ENCODE data around the gene NR2F2. TPM values are rescaled to one million over a fixed set of nuclear protein-coding genes. Genes with fewer than 3 reads are reported as not detected.
A peak's percentile ranks its signal among the peaks of the same experiment; 100 is the strongest.

Gene NR2F2
- total RNA-seq = 10 to 100 TPM in 1 of 4 donors, 1 to 10 TPM in 3; 4.3 to 14.6 (median 9.3) TPM

DNA sequence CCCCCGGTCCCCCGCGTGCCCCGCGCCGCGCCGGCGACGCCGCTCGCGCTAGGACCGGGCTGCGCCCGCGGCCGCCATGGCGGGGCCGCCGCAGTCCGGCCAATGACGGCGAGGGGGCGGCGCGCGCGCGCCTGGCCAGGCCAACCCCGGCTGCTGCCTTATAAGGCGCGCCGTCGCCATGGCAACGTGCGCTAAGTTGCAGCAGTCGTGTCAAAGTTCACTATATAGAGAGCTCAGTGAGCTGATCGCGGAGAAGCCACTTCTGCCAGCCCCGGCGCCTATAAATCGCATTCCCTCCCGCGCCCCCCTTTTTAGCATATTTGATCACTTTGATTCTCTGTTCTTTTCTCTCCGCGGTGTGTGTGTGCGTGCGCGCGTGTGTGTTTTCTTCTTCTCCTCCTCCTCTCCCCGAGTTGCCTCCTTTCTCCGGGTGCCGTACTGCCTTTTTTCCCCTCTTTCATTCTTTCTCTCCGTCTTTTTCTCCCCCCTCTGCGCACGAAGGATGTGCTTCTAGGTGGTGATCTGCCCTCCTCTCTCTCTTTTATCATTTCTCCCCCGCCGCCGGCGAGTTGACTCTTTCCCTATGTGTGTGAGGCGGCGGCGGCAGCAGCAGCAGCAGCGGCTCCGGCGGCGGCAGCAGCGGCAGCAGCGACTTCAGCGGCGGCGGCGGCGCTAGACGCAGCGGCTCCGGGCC, at the start of gene NR2F2:
Gene NR2F2 (plus strand): TSS at position 251 of the 694 bp plus-strand sequence. CDS start 1,406 bp downstream, outside the sequence.
- H3K36me3 ChIP-seq = peaks cover 0 to 6% of the 10 kb centered on the region in 2 donors
- H3K9me3 ChIP-seq = no peaks in the 10 kb centered on the region
- peak within 1 kb of the TSS; percentile 86 to 94 (median 87) for H3K4me3 ChIP-seq
- in situ Hi-C loops (cut with MboI; ENCODE audit: low sequenced_read_pairs in 4 of 4) = loop anchor here in 2 of 4 donors (25.0 kb wide), 2 partner anchors 1068 to 1632 kb away; partner anchors contain the start of gene ARRDC4 (in 1 of the 2)
- peaks cover 0 to 11% (median 2%) of the 10 kb centered on the region in 3 donors for H3K27me3 ChIP-seq
- intact Hi-C loops (cut with DNase I; ENCODE audit: low total_unique reads) = loop anchor here (1.0 to 10.0 kb wide), 4 partner anchors 8 to 1634 kb away; partner anchors contain the start of gene ARRDC4
- H3K27ac ChIP-seq = peak within 1 kb of the TSS; percentile 93 to 98 (median 97)
- peak; percentile 95 to 96 for TF ChIP-seq POLR2A (IDR thresholded peaks at IDR 0.05)
- TF ChIP-seq, protein P1, sequence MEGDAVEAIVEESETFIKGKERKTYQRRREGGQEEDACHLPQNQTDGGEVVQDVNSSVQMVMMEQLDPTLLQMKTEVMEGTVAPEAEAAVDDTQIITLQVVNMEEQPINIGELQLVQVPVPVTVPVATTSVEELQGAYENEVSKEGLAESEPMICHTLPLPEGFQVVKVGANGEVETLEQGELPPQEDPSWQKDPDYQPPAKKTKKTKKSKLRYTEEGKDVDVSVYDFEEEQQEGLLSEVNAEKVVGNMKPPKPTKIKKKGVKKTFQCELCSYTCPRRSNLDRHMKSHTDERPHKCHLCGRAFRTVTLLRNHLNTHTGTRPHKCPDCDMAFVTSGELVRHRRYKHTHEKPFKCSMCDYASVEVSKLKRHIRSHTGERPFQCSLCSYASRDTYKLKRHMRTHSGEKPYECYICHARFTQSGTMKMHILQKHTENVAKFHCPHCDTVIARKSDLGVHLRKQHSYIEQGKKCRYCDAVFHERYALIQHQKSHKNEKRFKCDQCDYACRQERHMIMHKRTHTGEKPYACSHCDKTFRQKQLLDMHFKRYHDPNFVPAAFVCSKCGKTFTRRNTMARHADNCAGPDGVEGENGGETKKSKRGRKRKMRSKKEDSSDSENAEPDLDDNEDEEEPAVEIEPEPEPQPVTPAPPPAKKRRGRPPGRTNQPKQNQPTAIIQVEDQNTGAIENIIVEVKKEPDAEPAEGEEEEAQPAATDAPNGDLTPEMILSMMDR (IDR thresholded peaks at IDR 0.05 in 4 of 5, conservative IDR thresholded peaks at IDR 0.05 in 1 of 5) = peak in 1 of 5 experiments; percentile 5
- DNase-seq = peak; percentile 93 to 97
- ATAC-seq = peak; percentile 73 to 75
- peaks cover 13 to 16% of the 10 kb centered on the region in 2 donors for H3K4me1 ChIP-seq

DNA sequence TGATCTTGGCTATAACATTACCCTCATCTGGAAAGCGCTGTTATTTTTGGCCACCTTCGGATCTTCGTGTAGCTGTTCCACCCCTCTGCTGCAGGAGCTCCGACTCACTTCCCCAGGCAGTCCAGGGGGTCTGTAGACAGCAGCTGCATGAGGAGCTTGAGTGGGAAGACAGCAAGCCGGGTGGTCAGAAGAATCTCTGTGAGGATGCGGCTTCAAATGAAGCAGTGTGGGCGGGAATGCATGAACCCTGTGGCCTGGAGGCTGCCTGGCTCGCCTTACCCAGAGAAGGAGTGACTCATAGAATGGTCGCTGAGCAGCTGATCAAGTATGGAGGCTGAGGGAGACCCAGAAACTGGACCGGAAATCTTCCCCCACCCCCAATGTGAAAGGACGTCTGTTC, 45.2 kb upstream of the NR2F2 start:
- intact Hi-C loops (cut with DNase I; ENCODE audit: low total_unique reads) = loop anchor here (5.0 to 10.0 kb wide), 2 partner anchors 233 to 301 kb away; no protein-coding TSS in a partner anchor
- Histone ChIP-seq H3K36me3 (no peaks in the 10 kb centered on the region), H3K27me3 (no peaks in the 10 kb centered on the region), H3K4me3 (peak overlapping the region in 3 of 4 donors; percentile 27 to 32 (median 29)), H3K27ac (peak overlapping the region; percentile 68 to 83 (median 81)), H3K4me1 (peaks cover 19 to 25% of the 10 kb centered on the region in 2 donors), H3K9me3 (no peaks in the 10 kb centered on the region)
- TF ChIP-seq POLR2A (IDR thresholded peaks at IDR 0.05) = no peak
- TF ChIP-seq, protein P1 (IDR thresholded peaks at IDR 0.05 in 4 of 5, conservative IDR thresholded peaks at IDR 0.05 in 1 of 5) = no peak
- ATAC-seq = peak; percentile 36 to 47
- in situ Hi-C loops (cut with MboI; ENCODE audit: low sequenced_read_pairs in 4 of 4) = no loop called here
- peak; percentile 13 to 51 for DNase-seq

DNA sequence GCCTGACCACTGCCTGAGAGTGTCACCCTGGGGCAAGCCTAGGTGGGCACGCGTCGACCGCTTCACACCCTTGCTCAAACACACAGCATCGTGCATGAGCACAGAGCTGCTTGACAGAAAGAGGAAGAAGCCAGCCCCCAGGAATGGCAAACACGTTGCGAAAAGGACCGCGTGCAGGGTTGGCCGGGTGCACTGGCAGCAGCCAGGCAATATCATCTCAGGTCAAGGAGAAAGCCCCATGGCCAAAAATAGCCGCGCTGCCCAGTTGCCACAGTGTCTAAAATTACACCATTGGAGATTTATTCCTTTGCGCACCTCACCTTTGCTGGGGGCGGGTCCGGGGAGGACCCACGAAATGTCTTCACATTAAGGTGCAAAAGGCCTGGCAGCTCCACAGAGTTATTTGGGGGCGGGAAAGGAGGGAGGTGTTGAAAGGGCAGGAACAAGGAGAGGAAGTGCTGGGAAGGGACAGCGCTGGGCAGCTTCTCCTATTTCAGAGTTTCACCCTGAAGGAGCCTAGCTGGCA, 44.7 kb upstream of the NR2F2 start:
- ATAC-seq = peak; percentile 90 to 92
- no peaks in the 10 kb centered on the region for H3K27me3 ChIP-seq
- in situ Hi-C loops (cut with MboI; ENCODE audit: low sequenced_read_pairs in 4 of 4) = no loop called here
- DNase-seq = peak; percentile 73 to 91
- peak overlapping the region; percentile 68 to 83 (median 81) for H3K27ac ChIP-seq
- intact Hi-C loops (cut with DNase I; ENCODE audit: low total_unique reads) = loop anchor here (2.0 to 10.0 kb wide), 3 partner anchors 41 to 301 kb away; no protein-coding TSS in a partner anchor
- H3K4me1 ChIP-seq = peaks cover 19 to 25% of the 10 kb centered on the region in 2 donors
- no peaks in the 10 kb centered on the region for H3K36me3 ChIP-seq
- H3K4me3 ChIP-seq = peak overlapping the region; percentile 26 to 32 (median 28)
- TF ChIP-seq, protein P1 (IDR thresholded peaks at IDR 0.05 in 4 of 5, conservative IDR thresholded peaks at IDR 0.05 in 1 of 5) = no peak
- no peak for TF ChIP-seq POLR2A (IDR thresholded peaks at IDR 0.05)
- no peaks in the 10 kb centered on the region for H3K9me3 ChIP-seq

DNA sequence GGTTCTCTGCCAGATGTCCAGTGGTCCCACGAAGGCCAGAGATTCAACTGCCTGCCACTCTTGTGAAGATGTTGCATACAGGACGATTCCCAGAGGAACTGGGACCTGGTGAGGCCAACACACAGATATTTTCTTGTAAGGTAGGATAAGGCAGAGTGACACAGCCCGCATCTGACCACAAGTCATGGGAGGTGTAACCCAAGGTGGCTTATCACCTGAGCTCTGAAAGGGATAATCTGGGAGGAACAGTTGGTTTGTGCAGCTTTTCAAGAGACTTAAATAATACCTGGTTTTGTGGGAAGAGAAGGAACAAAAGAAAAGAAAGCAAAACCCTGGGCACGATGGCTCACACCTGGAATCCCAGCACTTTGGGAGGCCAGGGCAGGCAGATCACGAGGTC, 39.8 kb upstream of the NR2F2 start:
- intact Hi-C loops (cut with DNase I; ENCODE audit: low total_unique reads) (no loop called here), in situ Hi-C loops (cut with MboI; ENCODE audit: low sequenced_read_pairs in 4 of 4) (no loop called here)
- no peak for DNase-seq

More for the DNA sequence above, 39.8 kb upstream of the NR2F2 start:
- Histone ChIP-seq H3K36me3 (no peaks in the 10 kb centered on the region), H3K9me3 (no peaks in the 10 kb centered on the region), H3K27ac (no peak overlapping the region), H3K4me1 (peaks cover 12 to 16% of the 10 kb centered on the region in 2 donors), H3K4me3 (no peak overlapping the region), H3K27me3 (no peaks in the 10 kb centered on the region)
- no peak for ATAC-seq
- TF ChIP-seq, protein P1 (IDR thresholded peaks at IDR 0.05 in 4 of 5, conservative IDR thresholded peaks at IDR 0.05 in 1 of 5) = no peak
- no peak for TF ChIP-seq POLR2A (IDR thresholded peaks at IDR 0.05)
